HepG2 (cell line): ENCODE measurements around the gene PA2G4. TPM values are rescaled to one million over a fixed set of nuclear protein-coding genes. Genes with fewer than 3 reads are reported as not detected.

Experiments
- ETS1 ChIP-seq: sonication (generic); formaldehyde crosslinking; IDR thresholded peaks from 2 replicates; pipeline ENCODE4 v1.4.0; 2020; ENCODE audit warnings: missing genetic modification reagents
- HIVEP1 ChIP-seq: sonication (generic); formaldehyde crosslinking; IDR thresholded peaks from 2 replicates; pipeline ENCODE4 v1.4.0; 2020; ENCODE audit warnings: mild to moderate bottlenecking, missing genetic modification reagents
- MATR3 ChIP-seq: sonication (generic); formaldehyde crosslinking; IDR thresholded peaks from 2 replicates; pipeline ENCODE4 v1.4.0; 2020; ENCODE audit warnings: missing genetic modification reagents
- MLX ChIP-seq: IDR thresholded peaks from 2 replicates; pipeline ENCODE4 v1.6.1; 2016
- MTF2 ChIP-seq: sonication (generic); formaldehyde crosslinking; IDR thresholded peaks from 2 replicates; pipeline ENCODE4 v1.5.0; 2020; ENCODE audit warnings: missing genetic modification reagents, borderline replicate concordance
- RXRB ChIP-seq: IDR thresholded peaks from 2 replicates; pipeline ENCODE4 v1.6.1; 2016; ENCODE audit warnings: borderline replicate concordance, missing genetic modification reagents, missing compliant biosample characterization
- SAP130 ChIP-seq: IDR thresholded peaks from 2 replicates; pipeline ENCODE4 v1.6.1; 2016; ENCODE audit warnings: low read depth
- YEATS4 ChIP-seq: sonication (generic); formaldehyde crosslinking; IDR thresholded peaks from 2 replicates; pipeline ENCODE4 v1.4.0; 2020; ENCODE audit warnings: missing genetic modification reagents, borderline replicate concordance
- ZNF646 ChIP-seq: sonication (generic); formaldehyde crosslinking; IDR thresholded peaks from 2 replicates; pipeline ENCODE4 v1.9.0; 2021; ENCODE audit warnings: mild to moderate bottlenecking, missing genetic modification reagents
- ZNF761 ChIP-seq: sonication (generic); formaldehyde crosslinking; conservative IDR thresholded peaks from 2 replicates; pipeline ENCODE4 v1.4.0; 2020; ENCODE audit warnings: mild to moderate bottlenecking, missing genetic modification reagents
- polyA plus RNA-seq, 8 experiments: library from polyadenylated mRNA; depleted of rRNA in 3 of 8; stranded (reverse) in 7 of 8; unstranded in 1 of 8; fragments of >200 nt; fragmentation: Illumina TruSeq in 4 of 8; extraction: Trizol in 4 of 8; gene quantifications; 2 replicates each; pipeline versions ENCODE4 v1.2.1 to v1.2.3, GENCODE V29; 2011 to 2016; ENCODE audit warnings: low read depth in 4 of 8, missing spikeins in 1 of 8, mixed read lengths in 1 of 8; ENCODE audit not compliant: insufficient read depth in 1 of 8
- total RNA-seq, 5 experiments: library from RNA; depleted of rRNA; stranded (reverse); fragments of >200 nt; fragmentation: Illumina TruSeq; extraction: Trizol; gene quantifications; 2 replicates each; pipeline ENCODE4 v1.2.3, GENCODE V29; 2016; ENCODE audit warnings: low read depth in 1 of 5
- TF ChIP-seq, protein P1 (sequence below), 2 experiments: fragments of 450-650 bp in 1 of 2; sonication (generic) in 1 of 2; formaldehyde crosslinking in 1 of 2; IDR thresholded peaks; 2 replicates each; pipeline versions ENCODE4 v1.6.1 to v1.8.0; 2016 to 2022; ENCODE audit warnings: antibody characterized with exemption in 1 of 2, mild to moderate bottlenecking in 1 of 2, missing genetic modification reagents in 1 of 2

Gene PA2G4
- total and polyA plus RNA-seq, 2 of the 13 experiments (the other 11 are each of a cell fraction or from before 2014, with no cell fraction given): 147 to 240 TPM

DNA sequence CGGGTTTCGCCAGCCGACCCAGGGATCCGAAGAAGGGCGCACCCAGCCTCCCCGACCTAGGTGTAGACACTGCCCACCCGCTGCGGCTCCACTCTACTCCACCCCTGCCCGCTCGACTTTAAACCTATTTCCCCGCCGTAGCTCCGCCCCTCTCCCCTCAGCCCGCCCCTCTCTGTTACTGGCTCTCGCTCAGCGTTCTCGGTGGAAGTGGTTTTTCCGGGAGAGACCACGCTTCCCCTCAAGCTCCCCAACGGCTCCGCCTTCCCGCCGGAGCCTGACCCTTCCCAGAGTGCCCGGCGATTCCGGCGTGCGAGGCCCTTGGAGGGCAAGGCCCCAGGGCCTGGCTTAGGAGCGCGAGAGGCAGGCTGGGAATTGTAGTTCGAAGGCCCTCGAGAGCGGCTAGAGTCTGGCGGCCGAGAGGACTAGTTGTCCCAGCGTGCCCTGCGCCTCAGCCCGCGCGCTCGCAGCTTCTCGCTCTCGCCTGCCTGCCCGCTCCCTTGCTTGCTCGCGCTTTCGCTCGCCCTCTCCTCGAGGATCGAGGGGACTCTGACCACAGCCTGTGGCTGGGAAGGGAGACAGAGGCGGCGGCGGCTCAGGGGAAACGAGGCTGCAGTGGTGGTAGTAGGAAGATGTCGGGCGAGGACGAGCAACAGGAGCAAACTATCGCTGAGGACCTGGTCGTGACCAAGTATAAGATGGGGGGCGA, at the start of gene PA2G4 (continued):
- TF ChIP-seq ZNF646 (CRISPR knock-in tag): no peak
- peak; percentile 80 for TF ChIP-seq YEATS4 (CRISPR knock-in tag)
- peak; percentile 68 for TF ChIP-seq HIVEP1 (CRISPR knock-in tag)
- no peak for TF ChIP-seq MATR3
- TF ChIP-seq MLX: peak; percentile 36; the same call in 1 of the 2 replicates
- TF ChIP-seq SAP130: peak; percentile 96
- TF ChIP-seq RXRB: peak; percentile 82; the same call in 1 of the 2 replicates
- peak; percentile 93; the same call in 1 of the 2 replicates for TF ChIP-seq ZNF761
- TF ChIP-seq, protein P1, sequence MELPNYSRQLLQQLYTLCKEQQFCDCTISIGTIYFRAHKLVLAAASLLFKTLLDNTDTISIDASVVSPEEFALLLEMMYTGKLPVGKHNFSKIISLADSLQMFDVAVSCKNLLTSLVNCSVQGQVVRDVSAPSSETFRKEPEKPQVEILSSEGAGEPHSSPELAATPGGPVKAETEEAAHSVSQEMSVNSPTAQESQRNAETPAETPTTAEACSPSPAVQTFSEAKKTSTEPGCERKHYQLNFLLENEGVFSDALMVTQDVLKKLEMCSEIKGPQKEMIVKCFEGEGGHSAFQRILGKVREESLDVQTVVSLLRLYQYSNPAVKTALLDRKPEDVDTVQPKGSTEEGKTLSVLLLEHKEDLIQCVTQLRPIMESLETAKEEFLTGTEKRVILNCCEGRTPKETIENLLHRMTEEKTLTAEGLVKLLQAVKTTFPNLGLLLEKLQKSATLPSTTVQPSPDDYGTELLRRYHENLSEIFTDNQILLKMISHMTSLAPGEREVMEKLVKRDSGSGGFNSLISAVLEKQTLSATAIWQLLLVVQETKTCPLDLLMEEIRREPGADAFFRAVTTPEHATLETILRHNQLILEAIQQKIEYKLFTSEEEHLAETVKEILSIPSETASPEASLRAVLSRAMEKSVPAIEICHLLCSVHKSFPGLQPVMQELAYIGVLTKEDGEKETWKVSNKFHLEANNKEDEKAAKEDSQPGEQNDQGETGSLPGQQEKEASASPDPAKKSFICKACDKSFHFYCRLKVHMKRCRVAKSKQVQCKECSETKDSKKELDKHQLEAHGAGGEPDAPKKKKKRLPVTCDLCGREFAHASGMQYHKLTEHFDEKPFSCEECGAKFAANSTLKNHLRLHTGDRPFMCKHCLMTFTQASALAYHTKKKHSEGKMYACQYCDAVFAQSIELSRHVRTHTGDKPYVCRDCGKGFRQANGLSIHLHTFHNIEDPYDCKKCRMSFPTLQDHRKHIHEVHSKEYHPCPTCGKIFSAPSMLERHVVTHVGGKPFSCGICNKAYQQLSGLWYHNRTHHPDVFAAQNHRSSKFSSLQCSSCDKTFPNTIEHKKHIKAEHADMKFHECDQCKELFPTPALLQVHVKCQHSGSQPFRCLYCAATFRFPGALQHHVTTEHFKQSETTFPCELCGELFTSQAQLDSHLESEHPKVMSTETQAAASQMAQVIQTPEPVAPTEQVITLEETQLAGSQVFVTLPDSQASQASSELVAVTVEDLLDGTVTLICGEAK (IDR thresholded peaks at IDR 0.05): no peak
- TF ChIP-seq, protein P1 (CRISPR knock-in tag; IDR thresholded peaks at IDR 0.05): peak; percentile 79
- no peak; the same call in 1 of the 2 replicates for TF ChIP-seq MTF2 (CRISPR knock-in tag)
- peak; percentile 25; the same call in 1 of the 2 replicates for TF ChIP-seq ETS1 (CRISPR knock-in tag)
